Measurements from ENCODE around the gene NGEF.

- TF ChIP-seq GABPA (IDR thresholded peaks at IDR 0.05 in 1 of 2, conservative IDR thresholded peaks at IDR 0.05 in 1 of 2) = no peak
- no peak for TF ChIP-seq TAF1 (conservative IDR thresholded peaks at IDR 0.05)
- no peak for TF ChIP-seq CTCF (IDR thresholded peaks at IDR 0.05; ENCODE audit: low read depth, low read length, missing input control)
- TF ChIP-seq REST (IDR thresholded peaks at IDR 0.05) = no peak
- no peak for TF ChIP-seq SP1 (IDR thresholded peaks at IDR 0.05)
- no peak for TF ChIP-seq YY1 (IDR thresholded peaks at IDR 0.05)
- TF ChIP-seq, protein P1, sequence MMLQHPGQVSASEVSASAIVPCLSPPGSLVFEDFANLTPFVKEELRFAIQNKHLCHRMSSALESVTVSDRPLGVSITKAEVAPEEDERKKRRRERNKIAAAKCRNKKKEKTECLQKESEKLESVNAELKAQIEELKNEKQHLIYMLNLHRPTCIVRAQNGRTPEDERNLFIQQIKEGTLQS (IDR thresholded peaks at IDR 0.05) = no peak
- TF ChIP-seq RAD21 (IDR thresholded peaks at IDR 0.05) = no peak
- no peak for TF ChIP-seq MAX (IDR thresholded peaks at IDR 0.05)
- TF ChIP-seq FOXA2 (IDR thresholded peaks at IDR 0.05) = no peak
- TF ChIP-seq NR2F2 (IDR thresholded peaks at IDR 0.05) = no peak
- TF ChIP-seq EGR1 (IDR thresholded peaks at IDR 0.05; ENCODE audit: low read depth in 2 of 2) = no peak
- TF ChIP-seq JUND (IDR thresholded peaks at IDR 0.05) = no peak
- TF ChIP-seq HNF4G (IDR thresholded peaks at IDR 0.05) = no peak
These were observed 8.7 kb upstream of the NGEF start for GRCh38 chr2:233021771-233022170.
